Endodermal cell (in vitro differentiated cells): ENCODE data around the gene PAK1. TPM values are rescaled to one million over a fixed set of nuclear protein-coding genes. Genes with fewer than 3 reads are reported as not detected.

Experiments used
- DNase-seq: peaks from one replicate; pipeline ENCODE4 v3.0.0-alpha.2; 2017
- H3K27ac ChIP-seq: 2 replicates; pipeline ENCODE4 v1.5.1; 2013; ENCODE audit warnings: mild to moderate bottlenecking, low read depth, low read length, moderate library complexity
- H3K27me3 ChIP-seq: 2 replicates; pipeline ENCODE4 v1.6.1; 2013; ENCODE audit warnings: mild to moderate bottlenecking, low read length, moderate library complexity; ENCODE audit not compliant: insufficient read depth, control insufficient read depth, poor library complexity, severe bottlenecking
- H3K36me3 ChIP-seq: 2 replicates; pipeline ENCODE4 v1.7.0; 2013; ENCODE audit warnings: mild to moderate bottlenecking, low read length, moderate library complexity; ENCODE audit not compliant: control insufficient read depth, insufficient read depth
- H3K4me1 ChIP-seq: one replicate; pipeline ENCODE4 v1.7.0; 2013; ENCODE audit warnings: low read length; ENCODE audit not compliant: control insufficient read depth, insufficient read depth
- H3K4me3 ChIP-seq: 2 replicates; pipeline ENCODE4 v1.5.1; 2013; ENCODE audit warnings: mild to moderate bottlenecking, low read length, moderate library complexity
- H3K9ac ChIP-seq: 2 replicates; pipeline ENCODE4 v1.6.1; 2013; ENCODE audit warnings: mild to moderate bottlenecking, low read length, moderate library complexity; ENCODE audit not compliant: poor library complexity, severe bottlenecking; ENCODE audit errors: extremely low read depth
- H3K9me3 ChIP-seq: 2 replicates; pipeline ENCODE4 v1.6.1; 2013; ENCODE audit warnings: mild to moderate bottlenecking, low read length, moderate library complexity; ENCODE audit not compliant: control insufficient read depth
- H3K27ac Mint-ChIP-seq: 2 replicates; pipeline ENCODE4 v1.8.0; 2020; ENCODE audit warnings: mixed read lengths
- H3K27me3 Mint-ChIP-seq: 2 replicates; pipeline ENCODE4 v1.8.0; 2021; ENCODE audit warnings: mild to moderate bottlenecking, mixed read lengths; ENCODE audit not compliant: insufficient read depth
- H3K36me3 Mint-ChIP-seq: 2 replicates; pipeline ENCODE4 v1.8.0; 2020; ENCODE audit warnings: low read depth, mixed read lengths
- H3K4me1 Mint-ChIP-seq: 2 replicates; pipeline ENCODE4 v1.8.0; 2020; ENCODE audit warnings: mixed read lengths
- H3K4me3 Mint-ChIP-seq: 2 replicates; pipeline ENCODE4 v1.8.0; 2020; ENCODE audit warnings: mild to moderate bottlenecking, moderate library complexity, mixed read lengths
- H3K9me3 Mint-ChIP-seq: 2 replicates; pipeline ENCODE4 v1.8.0; 2020; ENCODE audit warnings: mild to moderate bottlenecking, mixed read lengths
- WGBS, 2 experiments: methylation state at CpG; one replicate each; pipeline versions ENCODE4 v1.1.5 to v1.1.7; 2013; ENCODE audit warnings: missing lambda C conversion rate in 2 of 2, mixed read lengths in 1 of 2; ENCODE audit not compliant: insufficient coverage in 1 of 2, insufficient read length in 1 of 2; 5-methylcytosine and 5-hydroxymethylcytosine counted together
- total RNA-seq, 2 donors: library from RNA; stranded (reverse); fragmentation: NEBNext Ultra II Directional in 1 of 2; extraction: Animal tissue kit (Norgen Biotek cat#: 25700) in 1 of 2; gene quantifications; 2 replicates in 1 of 2; 3 replicates in 1 of 2; pipeline ENCODE4 v1.2.1, GENCODE V29; 2021
- TF ChIP-seq, protein P1 (sequence below): fragments of 200-600 bp; sonication (generic); conservative IDR thresholded peaks from 2 replicates; pipeline ENCODE4 v1.5.0; 2021; ENCODE audit warnings: antibody characterized with exemption, mild to moderate bottlenecking

Gene PAK1
- total RNA-seq, 2 donors from 2014 or later, result 91.3 to 94.9 TPM

DNA sequence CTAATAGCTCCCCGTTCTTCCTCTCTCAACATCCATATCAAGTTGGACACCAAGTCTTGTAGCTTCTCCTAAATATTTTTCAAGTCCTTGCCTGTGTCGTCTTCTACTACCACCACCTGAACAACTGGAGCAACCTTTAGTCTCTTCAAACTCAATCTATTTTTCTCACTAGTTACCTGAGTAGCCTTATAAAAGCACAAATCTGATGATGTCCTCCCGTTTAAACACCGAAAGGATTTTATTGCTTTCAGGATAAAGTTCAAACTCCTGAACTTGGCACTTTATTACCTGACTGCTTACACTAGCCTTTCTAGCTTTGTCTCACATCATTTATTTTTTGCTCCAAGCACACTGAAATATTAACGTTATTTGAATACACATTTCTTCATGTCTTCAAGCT lies 1.3 kb upstream of the PAK1 start:
- no peaks in the 10 kb centered on the region for H3K9me3 ChIP-seq
- H3K36me3 Mint-ChIP-seq, result no peaks in the 10 kb centered on the region
- whole genome bisulfite sequencing, 2 experiments, result 93 to 98% methylated on average over 5 of the region's 5 CpGs
- DNase-seq, result no peak
- peaks cover 4% of the 10 kb centered on the region for H3K4me1 ChIP-seq
- no peak overlapping the region for H3K4me3 ChIP-seq
- no peaks in the 10 kb centered on the region for H3K9me3 Mint-ChIP-seq
- H3K27me3 Mint-ChIP-seq, result no peaks in the 10 kb centered on the region
- peaks cover 25% of the 10 kb centered on the region for H3K4me1 Mint-ChIP-seq
- TF ChIP-seq, protein P1, sequence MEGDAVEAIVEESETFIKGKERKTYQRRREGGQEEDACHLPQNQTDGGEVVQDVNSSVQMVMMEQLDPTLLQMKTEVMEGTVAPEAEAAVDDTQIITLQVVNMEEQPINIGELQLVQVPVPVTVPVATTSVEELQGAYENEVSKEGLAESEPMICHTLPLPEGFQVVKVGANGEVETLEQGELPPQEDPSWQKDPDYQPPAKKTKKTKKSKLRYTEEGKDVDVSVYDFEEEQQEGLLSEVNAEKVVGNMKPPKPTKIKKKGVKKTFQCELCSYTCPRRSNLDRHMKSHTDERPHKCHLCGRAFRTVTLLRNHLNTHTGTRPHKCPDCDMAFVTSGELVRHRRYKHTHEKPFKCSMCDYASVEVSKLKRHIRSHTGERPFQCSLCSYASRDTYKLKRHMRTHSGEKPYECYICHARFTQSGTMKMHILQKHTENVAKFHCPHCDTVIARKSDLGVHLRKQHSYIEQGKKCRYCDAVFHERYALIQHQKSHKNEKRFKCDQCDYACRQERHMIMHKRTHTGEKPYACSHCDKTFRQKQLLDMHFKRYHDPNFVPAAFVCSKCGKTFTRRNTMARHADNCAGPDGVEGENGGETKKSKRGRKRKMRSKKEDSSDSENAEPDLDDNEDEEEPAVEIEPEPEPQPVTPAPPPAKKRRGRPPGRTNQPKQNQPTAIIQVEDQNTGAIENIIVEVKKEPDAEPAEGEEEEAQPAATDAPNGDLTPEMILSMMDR, result no peak
- no peaks in the 10 kb centered on the region for H3K36me3 ChIP-seq
- no peak overlapping the region for H3K4me3 Mint-ChIP-seq
- no peak overlapping the region for H3K27ac ChIP-seq
- H3K27me3 ChIP-seq, result no peaks in the 10 kb centered on the region
- no peak overlapping the region for H3K27ac Mint-ChIP-seq
- no peak overlapping the region for H3K9ac ChIP-seq

DNA sequence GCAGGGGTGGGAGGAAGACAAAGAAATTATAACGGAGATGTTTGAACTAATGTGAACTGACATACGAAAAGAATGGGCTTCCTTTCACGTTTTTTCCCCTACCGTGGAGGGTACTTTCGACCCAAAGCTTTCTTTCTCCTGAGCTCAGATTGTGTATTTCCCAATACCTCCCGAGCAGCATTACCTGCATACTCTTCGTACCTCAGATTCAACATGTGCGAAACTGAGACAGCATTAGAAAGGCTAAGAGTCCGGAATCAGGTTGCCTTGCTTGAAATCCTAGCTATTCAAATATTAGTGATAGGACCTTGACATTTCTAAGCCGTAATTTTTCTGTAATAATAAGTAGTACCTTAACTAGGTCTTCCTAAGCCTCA lies 778 bp upstream of the PAK1 start:
- WGBS, 2 experiments, result 84 to 88% methylated on average over 10 of the region's 10 CpGs
- peak overlapping the region; percentile 99 for H3K27ac Mint-ChIP-seq
- peak overlapping the region; percentile 71 for H3K27ac ChIP-seq
- H3K4me1 Mint-ChIP-seq, result peaks cover 28% of the 10 kb centered on the region
- H3K4me1 ChIP-seq, result peaks cover 6% of the 10 kb centered on the region
- H3K9me3 ChIP-seq, result no peaks in the 10 kb centered on the region
- no peaks in the 10 kb centered on the region for H3K36me3 Mint-ChIP-seq
- no peaks in the 10 kb centered on the region for H3K27me3 ChIP-seq
- no peaks in the 10 kb centered on the region for H3K27me3 Mint-ChIP-seq
- TF ChIP-seq, protein P1, result no peak
- no peaks in the 10 kb centered on the region for H3K9me3 Mint-ChIP-seq
- H3K9ac ChIP-seq, result no peak overlapping the region
- DNase-seq, result no peak
- H3K4me3 Mint-ChIP-seq, result peak overlapping the region; percentile 76
- no peaks in the 10 kb centered on the region for H3K36me3 ChIP-seq
- peak overlapping the region; percentile 72 for H3K4me3 ChIP-seq

DNA sequence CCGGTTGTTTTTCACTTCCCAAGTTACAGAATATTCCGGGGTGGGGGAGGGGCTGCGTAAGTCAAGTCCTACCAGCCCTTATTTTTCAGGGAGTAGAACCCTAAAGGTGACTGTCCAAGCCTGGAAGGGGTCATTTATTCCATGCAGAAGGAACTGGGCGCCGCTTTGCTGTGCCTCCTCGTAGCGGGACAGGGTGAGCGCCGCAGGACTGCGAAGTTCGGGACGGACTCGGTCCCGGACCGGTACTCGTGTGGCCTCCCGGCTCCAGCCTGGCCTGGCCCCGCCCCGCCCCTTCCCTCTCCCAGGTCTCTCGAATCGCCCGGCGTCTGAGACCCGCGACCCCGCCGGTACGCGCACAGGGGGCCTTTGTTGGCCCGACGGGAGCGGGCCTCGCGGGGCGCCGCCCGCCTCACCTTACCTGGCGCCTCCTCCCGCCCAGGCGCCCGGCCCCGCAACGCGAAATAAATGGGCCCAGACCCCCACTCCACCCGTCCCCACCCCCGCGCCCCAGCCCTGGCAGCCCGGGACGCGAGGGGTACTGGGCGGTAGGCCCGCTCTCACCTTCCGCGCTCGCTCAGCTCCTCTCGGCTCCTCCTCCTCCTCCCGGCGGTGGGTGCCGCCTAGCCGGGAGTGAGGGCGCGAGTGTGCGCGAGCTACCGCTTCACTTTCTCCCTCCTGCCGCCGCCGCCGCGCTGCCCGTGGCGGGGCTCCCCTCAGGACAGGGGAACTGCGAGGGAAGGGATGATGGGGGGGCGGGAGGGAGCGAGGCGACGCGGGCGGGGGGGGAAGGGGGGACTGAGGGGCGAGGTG lies 698 bp downstream of the PAK1 start:
- Histone ChIP-seq H3K4me1 (peaks cover 6% of the 10 kb centered on the region), H3K27ac (peak overlapping the region; percentile 71), H3K4me3 (peak overlapping the region; percentile 94), H3K9ac (peak overlapping the region; percentile 64), H3K27me3 (no peaks in the 10 kb centered on the region), H3K36me3 (no peaks in the 10 kb centered on the region), H3K9me3 (no peaks in the 10 kb centered on the region)
- Mint-ChIP-seq H3K27ac (peak overlapping the region; percentile 92), H3K27me3 (no peaks in the 10 kb centered on the region), H3K4me3 (peak overlapping the region; percentile 76), H3K9me3 (no peaks in the 10 kb centered on the region), H3K4me1 (peaks cover 42% of the 10 kb centered on the region), H3K36me3 (no peaks in the 10 kb centered on the region)
- WGBS, 2 experiments, result 0% methylated on average over 6 to 65 of the region's 80 CpGs
- TF ChIP-seq, protein P1, result no peak
- peak; percentile 89 for DNase-seq
